Amygdala (tissue), 56 donors: Measurements from ENCODE around the gene CBX2.

Experiments used
- DNase-seq, 56 donors: peaks; one replicate each; lab custom pipeline; 2025; lab: John Stamatoyannopoulos, UW

CBX2 gene

GRCh38 chr17:79809530-79810129, 31.7 kb downstream of the CBX2 start:
- no peak for DNase-seq

- peak in 46 of 56 donors; percentile 7 to 88 (median 57) for DNase-seq
Measured at GRCh38 chr17:79810130-79811010, 32.4 kb downstream of the CBX2 start.

GRCh38 chr17:79811011-79811867, 33.3 kb downstream of the CBX2 start:
- DNase-seq: peak in 11 of 56 donors; percentile 14 to 56 (median 32)

- no peak for DNase-seq
Measured at GRCh38 chr17:79811868-79812352, 34.0 kb downstream of the CBX2 start.

- no peak for DNase-seq
Measured at GRCh38 chr17:79812353-79813258, 34.7 kb downstream of the CBX2 start.

GRCh38 chr17:79813297-79814126, 35.6 kb downstream of the CBX2 start:
- peak in 2 of 56 donors; percentile 30 to 52 for DNase-seq

- no peak for DNase-seq
Measured at GRCh38 chr17:79814127-79814973, 36.4 kb downstream of the CBX2 start.

GRCh38 chr17:79814974-79815835, 37.3 kb downstream of the CBX2 start:
- peak in 3 of 56 donors; percentile 23 to 45 (median 33) for DNase-seq

GRCh38 chr17:79815836-79816461, 38.0 kb downstream of the CBX2 start:
- DNase-seq: no peak

- no peak for DNase-seq
Measured at GRCh38 chr17:79818026-79818758, 40.2 kb downstream of the CBX2 start.

- no peak for DNase-seq
Measured at GRCh38 chr17:79819085-79819484, 41.1 kb downstream of the CBX2 start.

- DNase-seq: no peak
Measured at GRCh38 chr17:79819534-79820276, 41.8 kb downstream of the CBX2 start.

- no peak for DNase-seq
Measured at GRCh38 chr17:79820959-79821330, 43.0 kb downstream of the CBX2 start.

GRCh38 chr17:79821331-79822095, 43.6 kb downstream of the CBX2 start:
- no peak for DNase-seq
